Neural cell (in vitro differentiated cells): ENCODE data around the gene LRTM1. TPM values are rescaled to one million over a fixed set of nuclear protein-coding genes. Genes with fewer than 3 reads are reported as not detected.

Experiments
- H2AFZ ChIP-seq: fragments of 200-600, 300-800 bp; sonication (generic), shearing (Covaris generic); 2 replicates; pipeline ENCODE4 v1.6.0; 2014; ENCODE audit warnings: low read depth, mild to moderate bottlenecking, antibody characterized with exemption, low read length, moderate library complexity
- H3F3A ChIP-seq: fragments of 200-600 bp; shearing (Covaris generic); 2 replicates; pipeline ENCODE4 v1.6.1; 2016; ENCODE audit warnings: mild to moderate bottlenecking, moderate library complexity, mixed read lengths, antibody characterized with exemption, low read length; ENCODE audit not compliant: insufficient read depth, poor library complexity, severe bottlenecking
- H3K27ac ChIP-seq: fragments of 200-600, 300-800 bp; sonication (generic), shearing (Covaris generic); 2 replicates; pipeline ENCODE4 v1.5.1; 2014; ENCODE audit warnings: mild to moderate bottlenecking, low read length, moderate library complexity
- H3K27me3 ChIP-seq: fragments of 300-800, 200-600 bp; sonication (generic), shearing (Covaris generic); 2 replicates; pipeline ENCODE4 v1.6.0; 2014; ENCODE audit warnings: mild to moderate bottlenecking, low read depth, low read length, moderate library complexity; ENCODE audit not compliant: insufficient read depth
- H3K36me3 ChIP-seq: fragments of 300-800, 200-600 bp; sonication (generic), shearing (Covaris generic); 2 replicates; pipeline ENCODE4 v1.5.1; 2014; ENCODE audit warnings: mild to moderate bottlenecking, antibody characterized with exemption, low read length, moderate library complexity; ENCODE audit not compliant: insufficient read depth
- H3K4me2 ChIP-seq: fragments of 300-800, 200-600 bp; sonication (generic), shearing (Covaris generic); 2 replicates; pipeline ENCODE4 v1.6.0; 2014; ENCODE audit warnings: mild to moderate bottlenecking, low read length
- H3K4me3 ChIP-seq: fragments of 300-800, 200-600 bp; sonication (generic), shearing (Covaris generic); 2 replicates; pipeline ENCODE4 v1.5.1; 2014; ENCODE audit warnings: mild to moderate bottlenecking, low read length, moderate library complexity
- H3K79me2 ChIP-seq: fragments of 200-600 bp; shearing (Covaris generic); replicated peaks from 2 replicates; pipeline ENCODE4 v1.6.0; 2014; ENCODE audit warnings: mild to moderate bottlenecking, low read length, moderate library complexity; ENCODE audit not compliant: insufficient read depth
- H3K9ac ChIP-seq: fragments of 300-800, 200-600 bp; sonication (generic), shearing (Covaris generic); 2 replicates; pipeline ENCODE4 v1.6.1; 2016; ENCODE audit warnings: mild to moderate bottlenecking, low read length, mixed read lengths
- H3K9me2 ChIP-seq: fragments of 200-600 bp; shearing (Covaris generic); 2 replicates; pipeline ENCODE4 v1.6.1; 2016; ENCODE audit warnings: mild to moderate bottlenecking, low read length, mixed read lengths; ENCODE audit not compliant: insufficient read depth
- H3K9me3 ChIP-seq: fragments of 200-600, 300-800 bp; sonication (generic), shearing (Covaris generic); 2 replicates; pipeline ENCODE4 v1.6.1; 2016; ENCODE audit warnings: mild to moderate bottlenecking, mixed run types, low read length, moderate library complexity, mixed read lengths
- H4K20me1 ChIP-seq: fragments of 200-600 bp; shearing (Covaris generic); 2 replicates; pipeline ENCODE4 v1.6.1; 2016; ENCODE audit warnings: mild to moderate bottlenecking, mixed run types; ENCODE audit not compliant: insufficient read depth
- CTCF ChIP-seq: fragments of 450-650 bp; IDR thresholded peaks from 2 replicates; pipeline ENCODE4 v1.5.1; 2014; ENCODE audit warnings: antibody characterized with exemption, mild to moderate bottlenecking, moderate library complexity; ENCODE audit not compliant: poor library complexity, severe bottlenecking
- EP300 ChIP-seq: fragments of 450-650 bp; conservative IDR thresholded peaks from 2 replicates; pipeline ENCODE4 v1.6.1; 2014; ENCODE audit warnings: antibody characterized with exemption, mild to moderate bottlenecking, moderate library complexity; ENCODE audit not compliant: poor library complexity, severe bottlenecking
- EZH2 ChIP-seq: fragments of 200-600, 300-800 bp; shearing (Covaris generic), sonication (generic); IDR thresholded peaks from 2 replicates; pipeline ENCODE4 v1.6.1; 2014; ENCODE audit warnings: antibody characterized with exemption, low read length, borderline replicate concordance, mild to moderate bottlenecking; ENCODE audit not compliant: insufficient read depth, poor library complexity, severe bottlenecking
- MXI1 ChIP-seq: fragments of 450-650 bp; conservative IDR thresholded peaks from 2 replicates; pipeline ENCODE4 v1.6.1; 2014; ENCODE audit warnings: antibody characterized with exemption, mild to moderate bottlenecking; ENCODE audit not compliant: poor library complexity, severe bottlenecking
- POLR2AphosphoS5 ChIP-seq: IDR thresholded peaks from 2 replicates; pipeline ENCODE4 v1.6.1; 2012
- RAD21 ChIP-seq: fragments of 450-650 bp; conservative IDR thresholded peaks from 2 replicates; pipeline ENCODE4 v1.6.1; 2014; ENCODE audit warnings: antibody characterized with exemption, mild to moderate bottlenecking, moderate library complexity
- REST ChIP-seq: IDR thresholded peaks from 2 replicates; pipeline ENCODE4 v1.6.1; 2012; ENCODE audit warnings: borderline replicate concordance
- SMC3 ChIP-seq: fragments of 450-650 bp; conservative IDR thresholded peaks from 2 replicates; pipeline ENCODE4 v1.6.1; 2014; ENCODE audit warnings: antibody characterized with exemption, mild to moderate bottlenecking, moderate library complexity; ENCODE audit not compliant: poor library complexity
- TAF1 ChIP-seq: IDR thresholded peaks from 2 replicates; pipeline ENCODE4 v1.6.1; 2012; ENCODE audit warnings: low read depth
- polyA plus RNA-seq: library from polyadenylated mRNA; depleted of rRNA; stranded (reverse); fragments of >200 nt; gene quantifications from 2 replicates; pipeline ENCODE4 v1.2.3, GENCODE V29; 2014

LRTM1 gene
- polyA plus RNA-seq, 1 donor from 2014 or later = not detected

- TF ChIP-seq EP300 (no peak), RAD21 (no peak), TAF1 (no peak), EZH2 (no peak), POLR2AphosphoS5 (no peak), REST (no peak), MXI1 (no peak)
- Histone ChIP-seq H3K4me3 (no peak overlapping the region), H3K79me2 (no peaks in the 10 kb centered on the region), H3K4me2 (no peak overlapping the region), H3K36me3 (no peaks in the 10 kb centered on the region), H4K20me1 (no peaks in the 10 kb centered on the region), H2AFZ (no peak overlapping the region), H3K9me2 (no peaks in the 10 kb centered on the region), H3K27me3 (no peaks in the 10 kb centered on the region), H3K27ac (no peak overlapping the region), H3F3A (no peaks in the 10 kb centered on the region), H3K9me3 (no peaks in the 10 kb centered on the region), H3K9ac (no peak overlapping the region)
These were observed 10.0 kb downstream of the LRTM1 start for GRCh38 chr3:54917862-54918261.

- H3K9ac ChIP-seq = no peak overlapping the region
- H2AFZ ChIP-seq = no peak overlapping the region
- no peak overlapping the region for H3K4me3 ChIP-seq
- H3K27me3 ChIP-seq = no peaks in the 10 kb centered on the region
- H3K4me2 ChIP-seq = no peak overlapping the region
- H3K9me3 ChIP-seq = no peaks in the 10 kb centered on the region
- H3K36me3 ChIP-seq = no peaks in the 10 kb centered on the region
- H4K20me1 ChIP-seq = no peaks in the 10 kb centered on the region
- no peak for TF ChIP-seq MXI1
- H3K79me2 ChIP-seq = no peaks in the 10 kb centered on the region
- no peaks in the 10 kb centered on the region for H3K9me2 ChIP-seq
- no peaks in the 10 kb centered on the region for H3F3A ChIP-seq
- H3K27ac ChIP-seq = no peak overlapping the region
These were observed 10.7 kb downstream of the LRTM1 start for GRCh38 chr3:54917174-54917573.

- H3K27me3 ChIP-seq = no peaks in the 10 kb centered on the region
- H3F3A ChIP-seq = no peaks in the 10 kb centered on the region
- TF ChIP-seq REST (no peak), POLR2AphosphoS5 (no peak), CTCF (no peak), EZH2 (no peak), MXI1 (no peak), EP300 (no peak), RAD21 (no peak), TAF1 (no peak), SMC3 (no peak)
- H3K36me3 ChIP-seq = no peaks in the 10 kb centered on the region
- H3K79me2 ChIP-seq = no peaks in the 10 kb centered on the region
- H3K9me3 ChIP-seq = no peaks in the 10 kb centered on the region
- H3K9ac ChIP-seq = no peak overlapping the region
- H3K9me2 ChIP-seq = no peaks in the 10 kb centered on the region
- no peak overlapping the region for H3K4me2 ChIP-seq
- no peak overlapping the region for H3K27ac ChIP-seq
- H3K4me3 ChIP-seq = no peak overlapping the region
- H2AFZ ChIP-seq = no peak overlapping the region
- H4K20me1 ChIP-seq = no peaks in the 10 kb centered on the region
These were observed 11.1 kb downstream of the LRTM1 start for GRCh38 chr3:54916732-54917131.
